Uterus (tissue), 4 donors: Measurements from ENCODE around the gene TSPAN32. TPM values are rescaled to one million over a fixed set of nuclear protein-coding genes. Genes with fewer than 3 reads are reported as not detected.
A peak's percentile ranks its signal among the peaks of the same experiment; 100 is the strongest.

Source experiments
- DNase-seq, 2 donors: peaks; one replicate each; pipeline ENCODE4 v3.0.0-alpha.2; 2019 to 2020
- H3K27ac ChIP-seq, 2 donors: fragments of 200-600 bp; sonication (generic); 1 replicate in 1 of 2; 2 replicates in 1 of 2; pipeline ENCODE4 v1.5.1; 2016 to 2018
- H3K27me3 ChIP-seq, 2 donors: fragments of 200-600 bp; sonication (generic); one replicate each; pipeline ENCODE4 v1.5.1; 2018 to 2019; ENCODE audit warnings: control low read depth in 1 of 2
- H3K36me3 ChIP-seq, 2 donors: fragments of 200-600 bp; sonication (generic); one replicate each; pipeline ENCODE4 v1.5.1; 2019; ENCODE audit warnings: control low read depth in 1 of 2
- H3K4me1 ChIP-seq, 2 donors: fragments of 200-600 bp; sonication (generic); one replicate each; pipeline ENCODE4 v1.5.1; 2018 to 2019; ENCODE audit warnings: control low read depth in 1 of 2
- H3K4me3 ChIP-seq, 2 donors: fragments of 200-600 bp; sonication (generic); 1 replicate in 1 of 2; 2 replicates in 1 of 2; pipeline ENCODE4 v1.5.1; 2018 to 2019; ENCODE audit warnings: mild to moderate bottlenecking in 1 of 2
- H3K9me3 ChIP-seq, 2 donors: fragments of 200-600 bp; sonication (generic); one replicate each; pipeline ENCODE4 v1.5.1; 2019; ENCODE audit warnings: control low read depth in 1 of 2
- CTCF ChIP-seq, 4 experiments: fragments of 200-600 bp in 2 of 4; fragments of 450-650 bp in 2 of 4; sonication (generic) in 2 of 4; IDR thresholded peaks; one replicate each; pipeline ENCODE4 v1.5.1; 2016 to 2019; ENCODE audit warnings: antibody characterized with exemption in 4 of 4, mild to moderate bottlenecking in 2 of 4, moderate library complexity in 1 of 4
- POLR2A ChIP-seq, 2 donors: fragments of 450-650 bp; IDR thresholded peaks; one replicate each; pipeline ENCODE4 v1.6.1; 2016; ENCODE audit warnings: antibody characterized with exemption in 2 of 2, mild to moderate bottlenecking in 1 of 2, moderate library complexity in 1 of 2
- intact Hi-C: fragments of 100-400 bp; cut with DNase I; formaldehyde crosslinking; loops from one replicate; pipeline ENCODE4 v1.15.1; 2023; ENCODE audit warnings: low total_unique reads
- total RNA-seq, 4 donors: library from RNA; depleted of rRNA in 3 of 4; stranded (reverse); fragments of >200 nt in 3 of 4; gene quantifications; one replicate each; pipeline versions ENCODE4 v1.1.0 to v1.2.4, GENCODE V29; 2014 to 2023
- donor health status: DM: yes; HTN: yes; CAD: no.

The TSPAN32 gene
- total RNA-seq, 4 donors from 2014 or later, result 2.5 to 3.3 TPM; not detected in 2

- Histone ChIP-seq H3K9me3 (no peaks in the 10 kb centered on the region), H3K27me3 (no peaks in the 10 kb centered on the region), H3K27ac (peak overlapping the region; percentile 87 to 99), H3K4me1 (peaks cover 26 to 36% of the 10 kb centered on the region in 2 donors), H3K4me3 (no peak overlapping the region), H3K36me3 (no peaks in the 10 kb centered on the region)
- TF ChIP-seq CTCF (IDR thresholded peaks at IDR 0.05) (no peak), POLR2A (IDR thresholded peaks at IDR 0.05) (no peak)
- no peak for DNase-seq
- intact Hi-C loops, result loop anchor here (5.0 to 10.0 kb wide), 2 partner anchors 95 to 113 kb away; partner anchors contain the start of gene TSSC4
Observed at GRCh38 chr11:2307501-2308331, 5.9 kb downstream of the TSPAN32 start.

- H3K27me3 ChIP-seq, result no peaks in the 10 kb centered on the region
- intact Hi-C loops, result loop anchor here (5.0 to 10.0 kb wide), 2 partner anchors 94 to 114 kb away; partner anchors contain the start of gene TSSC4
- peaks cover 29 to 40% of the 10 kb centered on the region in 2 donors for H3K4me1 ChIP-seq
- no peak for DNase-seq
- H3K27ac ChIP-seq, result peak overlapping the region in 1 of 2 donors; percentile 40
- H3K36me3 ChIP-seq, result no peaks in the 10 kb centered on the region
- no peak overlapping the region for H3K4me3 ChIP-seq
- TF ChIP-seq CTCF (IDR thresholded peaks at IDR 0.05) (no peak), POLR2A (IDR thresholded peaks at IDR 0.05) (no peak)
- no peaks in the 10 kb centered on the region for H3K9me3 ChIP-seq
Observed at GRCh38 chr11:2308713-2309112, 6.9 kb downstream of the TSPAN32 start.

GRCh38 chr11:2309251-2310072 lies 7.6 kb downstream of the TSPAN32 start:
- Histone ChIP-seq H3K27me3 (no peaks in the 10 kb centered on the region), H3K9me3 (no peaks in the 10 kb centered on the region), H3K36me3 (no peaks in the 10 kb centered on the region), H3K4me1 (peaks cover 34 to 41% of the 10 kb centered on the region in 2 donors), H3K4me3 (no peak overlapping the region), H3K27ac (peak overlapping the region in 1 of 2 donors; percentile 86)
- DNase-seq, result no peak
- intact Hi-C loops, result loop anchor here (5.0 to 10.0 kb wide), 3 partner anchors 68 to 115 kb away; partner anchors contain the start of genes CD81 and TSSC4
- TF ChIP-seq CTCF (IDR thresholded peaks at IDR 0.05) (no peak), POLR2A (IDR thresholded peaks at IDR 0.05) (no peak)

- TF ChIP-seq CTCF (IDR thresholded peaks at IDR 0.05) (no peak), POLR2A (IDR thresholded peaks at IDR 0.05) (no peak)
- Histone ChIP-seq H3K27ac (peak overlapping the region in 1 of 2 donors; percentile 86), H3K4me1 (peaks cover 28 to 37% of the 10 kb centered on the region in 2 donors), H3K4me3 (no peak overlapping the region), H3K27me3 (no peaks in the 10 kb centered on the region), H3K36me3 (no peaks in the 10 kb centered on the region), H3K9me3 (no peaks in the 10 kb centered on the region)
- no peak for DNase-seq
- intact Hi-C loops, result loop anchor here (5.0 kb wide), 1 partner anchor 67 kb away; the partner anchor contains the start of gene CD81
Observed at GRCh38 chr11:2310073-2310785, 8.4 kb downstream of the TSPAN32 start.
